Gastroesophageal sphincter (tissue), 4 donors: ENCODE measurements around the gene CTSA. TPM values are rescaled to one million over a fixed set of nuclear protein-coding genes. Genes with fewer than 3 reads are reported as not detected.

Experiments used
- ATAC-seq: fragments of 150-250 bp; one replicate; pipeline ENCODE4 v1.9.1; 2016; ENCODE audit warnings: mild to moderate bottlenecking, moderate library complexity
- H3K27ac ChIP-seq, 4 donors: fragments of 200-600 bp; sonication (generic) in 3 of 4; 1 replicate in 3 of 4; 2 replicates in 1 of 4; pipeline ENCODE4 v1.5.1; 2016 to 2019
- H3K27me3 ChIP-seq: fragments of 200-600 bp; sonication (generic); one replicate; pipeline ENCODE4 v1.5.1; 2019
- H3K36me3 ChIP-seq, 2 donors: fragments of 200-600 bp; sonication (generic); one replicate each; pipeline ENCODE4 v1.5.1; 2019; ENCODE audit warnings: control low read depth in 1 of 2
- H3K4me1 ChIP-seq, 3 donors: fragments of 200-600 bp; sonication (generic); 1 replicate in 2 of 3; 2 replicates in 1 of 3; pipeline ENCODE4 v1.5.1; 2016 to 2019; ENCODE audit warnings: control low read depth in 2 of 3
- H3K4me3 ChIP-seq, 2 donors: fragments of 200-600 bp; sonication (generic); one replicate each; pipeline ENCODE4 v1.5.1; 2019; ENCODE audit warnings: mild to moderate bottlenecking in 1 of 2, moderate library complexity in 1 of 2
- H3K9me3 ChIP-seq, 3 donors: fragments of 200-600 bp; sonication (generic); one replicate each; pipeline ENCODE4 v1.5.1; 2017 to 2019; ENCODE audit warnings: control low read depth in 2 of 3
- CTCF ChIP-seq, 4 experiments: fragments of 200-600 bp in 2 of 4; fragments of 450-650 bp in 2 of 4; sonication (generic) in 1 of 4; IDR thresholded peaks; one replicate each; pipeline ENCODE4 v1.5.1; 2017 to 2019; ENCODE audit warnings: antibody characterized with exemption in 4 of 4, mild to moderate bottlenecking in 2 of 4, moderate library complexity in 2 of 4
- EP300 ChIP-seq: sonication (generic); formaldehyde crosslinking; IDR thresholded peaks from one replicate; pipeline ENCODE4 v1.6.1; 2017; ENCODE audit warnings: antibody characterized with exemption, mild to moderate bottlenecking
- POLR2A ChIP-seq, 2 donors: fragments of 450-650 bp; IDR thresholded peaks; one replicate each; pipeline ENCODE4 v1.6.1; 2017; ENCODE audit warnings: antibody characterized with exemption in 2 of 2, mild to moderate bottlenecking in 2 of 2, moderate library complexity in 1 of 2
- POLR2AphosphoS5 ChIP-seq: sonication (generic); formaldehyde crosslinking; IDR thresholded peaks from one replicate; pipeline ENCODE4 v1.6.1; 2017; ENCODE audit warnings: antibody characterized with exemption
- WGBS, 2 donors: methylation state at CpG; one replicate each; pipeline ENCODE4 v1.1.5; 2018; ENCODE audit warnings: low coverage in 1 of 2; 5-methylcytosine and 5-hydroxymethylcytosine counted together
- total RNA-seq, 4 donors: library from RNA; depleted of rRNA; stranded (reverse); fragments of >200 nt; gene quantifications; one replicate each; pipeline ENCODE4 v1.1.0, GENCODE V29; 2016

Gene CTSA
- total RNA-seq, 4 donors from 2014 or later, result 36.4 to 73.0 (median 56.6) TPM

DNA sequence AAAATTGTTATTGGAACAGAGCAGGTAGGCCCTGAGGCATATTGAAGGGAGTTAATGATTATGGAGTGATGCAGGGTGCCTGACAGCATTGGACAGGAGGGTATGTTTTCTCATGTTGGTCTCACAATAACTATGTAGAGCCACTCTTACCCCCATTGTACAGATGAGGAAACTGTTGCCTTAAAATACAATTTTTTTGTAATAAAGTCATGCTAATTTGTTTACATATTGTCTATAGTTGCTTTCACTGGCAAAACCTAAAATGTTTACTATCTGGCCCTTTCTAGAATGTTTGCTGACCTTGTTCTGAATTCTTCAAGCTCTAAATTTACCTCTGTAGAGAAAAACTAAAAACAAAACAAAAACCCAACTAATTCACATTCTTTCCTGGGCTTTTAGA is 39.6 kb upstream of the CTSA start:
- Histone ChIP-seq H3K36me3 (peaks cover 0 to 74% of the 10 kb centered on the region in 2 donors), H3K27me3 (no peaks in the 10 kb centered on the region), H3K9me3 (no peaks in the 10 kb centered on the region), H3K4me3 (no peak overlapping the region), H3K4me1 (peaks cover 3 to 37% (median 17%) of the 10 kb centered on the region in 3 donors), H3K27ac (no peak overlapping the region)
- TF ChIP-seq EP300, result no peak
- no peak for TF ChIP-seq POLR2AphosphoS5
- TF ChIP-seq CTCF (IDR thresholded peaks at IDR 0.05), result no peak
- no peak for TF ChIP-seq POLR2A (IDR thresholded peaks at IDR 0.05)
- no peak for ATAC-seq

DNA sequence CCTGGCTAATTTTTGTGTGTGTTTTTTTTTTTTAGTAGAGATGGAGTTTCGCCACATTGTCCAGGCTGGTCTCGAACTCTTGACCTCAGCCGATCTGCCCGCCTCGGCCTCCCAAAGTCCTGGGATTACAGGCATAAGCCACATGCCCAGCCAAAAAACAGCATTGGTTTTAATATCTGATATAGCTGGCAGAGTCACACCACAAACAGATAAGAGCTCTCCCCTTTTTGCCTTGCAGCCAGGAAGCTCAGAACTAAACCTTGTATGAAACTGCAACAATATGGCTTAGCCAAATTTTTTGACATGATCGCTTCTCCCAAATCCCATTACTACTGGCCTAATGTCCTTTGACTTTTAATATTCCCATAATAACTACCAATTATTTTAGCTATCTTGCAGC is 38.8 kb upstream of the CTSA start:
- 97 to 100% methylated on average over 2 to 6 of the region's 6 CpGs for WGBS, 2 donors
- Histone ChIP-seq H3K4me3 (no peak overlapping the region), H3K27ac (no peak overlapping the region), H3K4me1 (peaks cover 3 to 40% (median 17%) of the 10 kb centered on the region in 3 donors), H3K9me3 (no peaks in the 10 kb centered on the region), H3K36me3 (peaks cover 0 to 66% of the 10 kb centered on the region in 2 donors), H3K27me3 (no peaks in the 10 kb centered on the region)
- no peak for ATAC-seq
- TF ChIP-seq CTCF (IDR thresholded peaks at IDR 0.05), result no peak

DNA sequence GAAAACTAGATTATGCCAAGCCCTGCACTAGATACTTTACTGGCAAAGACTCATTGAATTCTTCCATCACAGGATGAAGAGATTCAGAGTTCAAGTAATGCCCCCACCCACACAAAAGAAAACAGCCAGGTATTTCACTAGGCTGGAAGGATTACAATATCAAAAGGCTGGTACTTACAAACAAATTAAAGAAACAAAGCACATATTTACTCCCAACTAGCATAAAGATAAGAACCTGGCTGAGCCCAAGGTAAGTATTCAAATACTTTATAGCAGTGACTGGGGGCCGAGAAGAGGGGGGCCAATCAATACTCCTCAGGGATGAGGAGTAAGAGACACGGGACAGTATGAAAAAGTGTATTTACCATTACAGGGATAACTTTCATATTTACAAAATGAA is 37.7 kb upstream of the CTSA start:
- H3K36me3 ChIP-seq, result peaks cover 0 to 55% of the 10 kb centered on the region in 2 donors
- no peak for ATAC-seq

GRCh38 chr20:45857114-45857881 is 33.8 kb upstream of the CTSA start, which contains the start of the genes ACOT8 and ZSWIM3:
Gene ACOT8 (minus strand): TSS chr20:45857392. CDS start chr20:45857315, 77 bp downstream.
Gene ZSWIM3 (plus strand): TSS chr20:45857614. CDS start chr20:45857826, 212 bp downstream.
- peak; percentile 34 to 59 for TF ChIP-seq POLR2A (IDR thresholded peaks at IDR 0.05)
- TF ChIP-seq POLR2AphosphoS5, result peak; percentile 77
- TF ChIP-seq EP300, result no peak
- TF ChIP-seq CTCF (IDR thresholded peaks at IDR 0.05), result no peak
- 0 to 2% methylated on average over 3 to 7 of the region's 36 CpGs for WGBS, 2 donors
- Histone ChIP-seq H3K27me3 (no peaks in the 10 kb centered on the region), H3K4me3 (peak within 1 kb of the TSS; percentile 75 to 92), H3K36me3 (peaks cover 0 to 26% of the 10 kb centered on the region in 2 donors), H3K9me3 (no peaks in the 10 kb centered on the region), H3K27ac (peak within 1 kb of the TSS; percentile 37 to 92 (median 83)), H3K4me1 (peaks cover 3 to 53% (median 21%) of the 10 kb centered on the region in 3 donors)
- peak; percentile 99 for ATAC-seq

More for the DNA sequence above, 37.7 kb upstream of the CTSA start:
- no peak for TF ChIP-seq EP300
- no peak for TF ChIP-seq CTCF (IDR thresholded peaks at IDR 0.05)
- TF ChIP-seq POLR2A (IDR thresholded peaks at IDR 0.05), result no peak
- TF ChIP-seq POLR2AphosphoS5, result no peak
- WGBS, 2 donors, result 48 to 76% methylated on average over 2 of the region's 2 CpGs
- H3K4me3 ChIP-seq, result no peak overlapping the region
- no peaks in the 10 kb centered on the region for H3K27me3 ChIP-seq
- no peaks in the 10 kb centered on the region for H3K9me3 ChIP-seq
- no peak overlapping the region for H3K27ac ChIP-seq
- H3K4me1 ChIP-seq, result peaks cover 3 to 49% (median 21%) of the 10 kb centered on the region in 3 donors

DNA sequence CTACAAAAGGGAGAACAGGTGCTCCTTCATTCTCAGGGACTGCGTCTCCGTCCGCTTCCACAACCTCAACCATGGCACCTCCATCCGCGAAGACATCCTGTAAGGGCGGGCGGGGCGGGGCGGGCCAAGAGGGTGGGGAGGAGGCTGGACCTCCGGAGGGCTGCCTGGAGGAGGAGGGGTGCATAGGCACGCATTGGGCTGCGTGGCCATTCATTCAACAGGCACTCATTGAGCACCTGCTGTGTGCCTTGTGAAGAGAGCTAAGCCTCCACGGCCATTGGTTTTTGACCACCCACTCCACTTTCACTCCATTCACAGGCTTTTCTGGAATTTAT is 33.3 kb upstream of the CTSA start:
- peak overlapping the region; percentile 75 to 92 for H3K4me3 ChIP-seq
- TF ChIP-seq EP300, result no peak
- no peak for TF ChIP-seq POLR2AphosphoS5
- no peak for TF ChIP-seq POLR2A (IDR thresholded peaks at IDR 0.05)
- 13 to 33% methylated on average over 2 to 4 of the region's 13 CpGs for WGBS, 2 donors
- no peaks in the 10 kb centered on the region for H3K27me3 ChIP-seq
- peak overlapping the region; percentile 37 to 92 (median 83) for H3K27ac ChIP-seq
- H3K36me3 ChIP-seq, result peaks cover 0 to 20% of the 10 kb centered on the region in 2 donors
- peak; percentile 2 for ATAC-seq
- no peaks in the 10 kb centered on the region for H3K9me3 ChIP-seq
- peaks cover 3 to 53% (median 21%) of the 10 kb centered on the region in 3 donors for H3K4me1 ChIP-seq
